Stimulated activated CD4-positive, alpha-beta T cell treated with anti-CD3 and anti-CD28 coated beads, Interleukin-4, amount 100 ng/mL, for 24 hours (primary cell): ENCODE data around the gene MCRS1.
A peak's percentile ranks its signal among the peaks of the same experiment; 100 is the strongest.

Source experiments
- DNase-seq: peaks from one replicate; pipeline ENCODE4 v3.0.0-alpha.2; 2020

MCRS1 gene

GRCh38 chr12:49580572-49581535 lies 12.9 kb upstream of the MCRS1 start:
- DNase-seq: peak; percentile 51

- DNase-seq: no peak
These were observed 10.7 kb upstream of the MCRS1 start for GRCh38 chr12:49578471-49579112.

GRCh38 chr12:49577589-49578315 lies 9.8 kb upstream of the MCRS1 start:
- no peak for DNase-seq

- no peak for DNase-seq
These were observed 660 bp upstream of the MCRS1 start for GRCh38 chr12:49568442-49569162.

GRCh38 chr12:49567302-49567610 lies 686 bp downstream of the MCRS1 start:
- DNase-seq: no peak

- DNase-seq: no peak
These were observed 1.6 kb downstream of the MCRS1 start for GRCh38 chr12:49566361-49566760.

- no peak for DNase-seq
These were observed 2.3 kb downstream of the MCRS1 start for GRCh38 chr12:49565406-49566265.

- DNase-seq: no peak
These were observed 3.1 kb downstream of the MCRS1 start for GRCh38 chr12:49564686-49565405.

GRCh38 chr12:49563951-49564685 lies 3.8 kb downstream of the MCRS1 start:
- DNase-seq: no peak

GRCh38 chr12:49562831-49563230 lies 5.1 kb downstream of the MCRS1 start:
- DNase-seq: no peak

GRCh38 chr12:49562233-49562632 lies 5.7 kb downstream of the MCRS1 start:
- DNase-seq: no peak

- DNase-seq: no peak
These were observed 7.2 kb downstream of the MCRS1 start for GRCh38 chr12:49560695-49561094.

GRCh38 chr12:49559011-49559675 lies 8.8 kb downstream of the MCRS1 start:
- DNase-seq: no peak

GRCh38 chr12:49558526-49558925 lies 9.4 kb downstream of the MCRS1 start:
- no peak for DNase-seq

- no peak for DNase-seq
These were observed 10.1 kb downstream of the MCRS1 start for GRCh38 chr12:49557917-49558215.

- no peak for DNase-seq
These were observed 10.6 kb downstream of the MCRS1 start for GRCh38 chr12:49557187-49557916.

- no peak for DNase-seq
These were observed 11.4 kb downstream of the MCRS1 start for GRCh38 chr12:49556391-49557186.

- no peak for DNase-seq
These were observed 12.1 kb downstream of the MCRS1 start for GRCh38 chr12:49555631-49556390.
